Hepatocyte (in vitro differentiated cells): Measurements from ENCODE around the gene RIN3. TPM values are rescaled to one million over a fixed set of nuclear protein-coding genes. Genes with fewer than 3 reads are reported as not detected.

Experiments used
- DNase-seq: peaks from one replicate; pipeline ENCODE4 v3.0.0-alpha.2; 2016; ENCODE audit warnings: low spot score
- H2AFZ ChIP-seq: fragments of 200-600 bp; sonication (generic); 2 replicates; pipeline ENCODE4 v1.6.0; 2016; ENCODE audit warnings: antibody characterized with exemption, mild to moderate bottlenecking
- H3K27ac ChIP-seq: fragments of 200-600 bp; sonication (generic); 2 replicates; pipeline ENCODE4 v1.5.1; 2016; ENCODE audit warnings: mild to moderate bottlenecking
- H3K27me3 ChIP-seq: fragments of 200-600 bp; sonication (generic); 2 replicates; pipeline ENCODE4 v1.6.1; 2016
- H3K36me3 ChIP-seq: fragments of 200-600 bp; sonication (generic); replicated peaks from 2 replicates; pipeline ENCODE4 v1.5.1; 2016; ENCODE audit warnings: low read depth; ENCODE audit not compliant: insufficient read depth
- H3K4me1 ChIP-seq: fragments of 200-600 bp; sonication (generic); 2 replicates; pipeline ENCODE4 v1.5.1; 2016; ENCODE audit warnings: mild to moderate bottlenecking, moderate library complexity; ENCODE audit not compliant: insufficient read depth
- H3K4me2 ChIP-seq: fragments of 200-600 bp; sonication (generic); 2 replicates; pipeline ENCODE4 v1.6.0; 2016
- H3K4me3 ChIP-seq: fragments of 200-600 bp; sonication (generic); 2 replicates; pipeline ENCODE4 v1.5.1; 2016; ENCODE audit warnings: mild to moderate bottlenecking
- H3K79me2 ChIP-seq: fragments of 200-600 bp; sonication (generic); 2 replicates; pipeline ENCODE4 v1.6.0; 2017; ENCODE audit warnings: mild to moderate bottlenecking
- H3K9me2 ChIP-seq: fragments of 200-600 bp; sonication (generic); replicated peaks from 2 replicates; pipeline ENCODE4 v1.6.0; 2017; ENCODE audit warnings: mild to moderate bottlenecking; ENCODE audit not compliant: insufficient read depth
- H3K9me3 ChIP-seq: fragments of 200-600 bp; sonication (generic); 2 replicates; pipeline ENCODE4 v1.5.1; 2016; ENCODE audit warnings: low read depth, mild to moderate bottlenecking
- H4K20me1 ChIP-seq: fragments of 200-600 bp; sonication (generic); 2 replicates; pipeline ENCODE4 v1.6.0; 2016; ENCODE audit warnings: mild to moderate bottlenecking; ENCODE audit not compliant: insufficient read depth, poor library complexity, severe bottlenecking
- EZH2 ChIP-seq: fragments of 200-600 bp; sonication (generic); IDR thresholded peaks from 2 replicates; pipeline ENCODE4 v1.6.1; 2016; ENCODE audit warnings: antibody characterized with exemption, mild to moderate bottlenecking, borderline replicate concordance
- EZH2phosphoT487 ChIP-seq: fragments of 200-600 bp; sonication (generic); IDR thresholded peaks from one replicate; pipeline ENCODE4 v1.6.1; 2018; ENCODE audit warnings: antibody characterized with exemption, mild to moderate bottlenecking, low read depth, moderate library complexity; ENCODE audit not compliant: unreplicated experiment, severe bottlenecking
- WGBS: methylation state at CpG from one replicate; pipeline ENCODE4 v1.1.6; 2016; ENCODE audit warnings: low lambda C conversion rate; ENCODE audit errors: missing lambda C conversion rate; 5-methylcytosine and 5-hydroxymethylcytosine counted together
- polyA plus RNA-seq: library from polyadenylated mRNA; unstranded; fragments of >200 nt; fragmentation: Nextera tagmentation; extraction: Ambion mirVana; gene quantifications from 2 replicates; pipeline ENCODE4 v1.2.1, GENCODE V29; 2016
- total RNA-seq: library from RNA; depleted of rRNA; stranded (reverse); fragments of >200 nt; gene quantifications from 2 replicates; pipeline ENCODE4 v1.2.3, GENCODE V29; 2014
- TF ChIP-seq, protein P1 (sequence below): fragments of 200-600 bp; sonication (generic); IDR thresholded peaks from 2 replicates; pipeline ENCODE4 v1.5.1; 2016; ENCODE audit warnings: antibody characterized with exemption, mild to moderate bottlenecking; ENCODE audit not compliant: poor library complexity

Gene RIN3
- total and polyA plus RNA-seq, 2 experiments from 2014 or later = 4.2 to 11.8 TPM

- Histone ChIP-seq H2AFZ (no peak overlapping the region), H3K4me3 (no peak overlapping the region), H3K27ac (peak overlapping the region; percentile 79), H3K4me2 (peak overlapping the region; percentile 57), H3K27me3 (no peaks in the 10 kb centered on the region), H3K4me1 (peaks cover 14% of the 10 kb centered on the region), H3K79me2 (peaks cover 15% of the 10 kb centered on the region), H3K9me3 (no peaks in the 10 kb centered on the region), H4K20me1 (no peaks in the 10 kb centered on the region), H3K36me3 (no peaks in the 10 kb centered on the region), H3K9me2 (no peaks in the 10 kb centered on the region)
- WGBS = 61% methylated on average over 14 of the region's 14 CpGs
- TF ChIP-seq, protein P1, sequence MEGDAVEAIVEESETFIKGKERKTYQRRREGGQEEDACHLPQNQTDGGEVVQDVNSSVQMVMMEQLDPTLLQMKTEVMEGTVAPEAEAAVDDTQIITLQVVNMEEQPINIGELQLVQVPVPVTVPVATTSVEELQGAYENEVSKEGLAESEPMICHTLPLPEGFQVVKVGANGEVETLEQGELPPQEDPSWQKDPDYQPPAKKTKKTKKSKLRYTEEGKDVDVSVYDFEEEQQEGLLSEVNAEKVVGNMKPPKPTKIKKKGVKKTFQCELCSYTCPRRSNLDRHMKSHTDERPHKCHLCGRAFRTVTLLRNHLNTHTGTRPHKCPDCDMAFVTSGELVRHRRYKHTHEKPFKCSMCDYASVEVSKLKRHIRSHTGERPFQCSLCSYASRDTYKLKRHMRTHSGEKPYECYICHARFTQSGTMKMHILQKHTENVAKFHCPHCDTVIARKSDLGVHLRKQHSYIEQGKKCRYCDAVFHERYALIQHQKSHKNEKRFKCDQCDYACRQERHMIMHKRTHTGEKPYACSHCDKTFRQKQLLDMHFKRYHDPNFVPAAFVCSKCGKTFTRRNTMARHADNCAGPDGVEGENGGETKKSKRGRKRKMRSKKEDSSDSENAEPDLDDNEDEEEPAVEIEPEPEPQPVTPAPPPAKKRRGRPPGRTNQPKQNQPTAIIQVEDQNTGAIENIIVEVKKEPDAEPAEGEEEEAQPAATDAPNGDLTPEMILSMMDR = no peak
- TF ChIP-seq EZH2phosphoT487 = no peak
- no peak for TF ChIP-seq EZH2
- DNase-seq = peak; percentile 53
Measured at GRCh38 chr14:92724516-92725340, 211.1 kb downstream of the RIN3 start.

DNA sequence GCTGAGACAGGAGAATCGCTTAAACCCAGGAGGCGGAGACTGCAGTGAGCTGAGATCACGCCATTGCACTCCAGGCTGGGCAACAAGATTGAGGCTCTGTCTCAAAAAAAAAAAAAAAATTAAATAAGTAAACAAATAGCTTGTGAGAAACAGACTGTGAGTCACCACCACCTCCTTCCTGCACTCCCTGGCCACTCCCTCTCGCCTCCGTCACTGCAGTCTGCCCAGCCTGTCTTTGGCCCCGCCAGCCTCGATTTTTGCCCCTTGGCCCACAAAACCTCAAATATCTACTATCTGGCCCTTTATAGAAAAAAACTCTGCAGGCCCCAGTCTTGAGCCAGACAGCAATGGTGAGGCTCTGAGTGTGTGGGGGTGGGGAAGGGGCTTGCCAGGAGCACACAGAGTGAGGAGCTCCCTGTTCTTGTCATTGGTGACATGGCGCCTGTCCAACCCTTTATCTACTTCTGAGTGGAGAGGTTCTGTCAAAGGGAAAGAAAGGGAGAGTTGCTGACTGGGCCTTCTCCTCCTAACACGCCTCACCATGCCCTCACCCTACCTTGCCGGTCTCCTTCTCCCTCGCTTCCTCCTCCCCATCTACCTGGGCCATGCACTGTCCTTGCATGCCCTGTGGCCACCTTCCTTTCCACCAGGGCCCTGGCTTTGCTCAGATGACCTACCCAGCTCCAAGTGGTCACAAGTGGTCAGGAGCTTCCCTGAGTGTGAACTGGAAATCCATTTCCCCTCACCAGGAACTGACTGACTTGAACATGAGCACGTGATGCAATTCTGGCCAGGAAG lies 212.8 kb downstream of the RIN3 start:
- no peaks in the 10 kb centered on the region for H3K9me3 ChIP-seq
- H3K27me3 ChIP-seq = no peaks in the 10 kb centered on the region
- H3K79me2 ChIP-seq = peaks cover 9% of the 10 kb centered on the region
- no peaks in the 10 kb centered on the region for H3K9me2 ChIP-seq
- DNase-seq = peak; percentile 79
- peak overlapping the region; percentile 85 for H3K27ac ChIP-seq
- H3K4me3 ChIP-seq = no peak overlapping the region
- H3K36me3 ChIP-seq = no peaks in the 10 kb centered on the region
- H3K4me1 ChIP-seq = peaks cover 9% of the 10 kb centered on the region
- H4K20me1 ChIP-seq = no peaks in the 10 kb centered on the region
- H2AFZ ChIP-seq = no peak overlapping the region
- TF ChIP-seq EZH2phosphoT487 (no peak), EZH2 (no peak)
- TF ChIP-seq, protein P1 = no peak
- WGBS = 82% methylated on average over 12 of the region's 12 CpGs
- H3K4me2 ChIP-seq = no peak overlapping the region

DNA sequence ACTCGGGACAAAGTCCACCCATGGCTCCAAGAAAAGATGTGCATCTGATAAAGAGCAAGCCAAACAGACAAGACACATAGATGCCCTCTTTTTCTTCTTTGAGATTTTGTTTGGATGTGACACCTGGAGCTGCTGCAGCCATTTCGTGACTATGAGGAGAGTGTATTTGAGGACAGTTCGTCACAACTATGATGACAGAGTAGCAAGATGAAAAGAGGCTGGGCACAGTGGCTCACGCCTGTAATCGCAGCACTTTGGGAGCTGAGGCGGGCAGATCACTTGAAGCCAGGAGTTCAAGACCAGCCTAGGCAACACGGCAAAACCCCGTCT lies 213.3 kb downstream of the RIN3 start:
- no peak for TF ChIP-seq EZH2
- TF ChIP-seq EZH2phosphoT487 = no peak
- TF ChIP-seq, protein P1 = no peak
- Histone ChIP-seq H3K4me2 (no peak overlapping the region), H3K4me1 (peaks cover 9% of the 10 kb centered on the region), H3K27me3 (no peaks in the 10 kb centered on the region), H4K20me1 (no peaks in the 10 kb centered on the region), H2AFZ (no peak overlapping the region), H3K36me3 (no peaks in the 10 kb centered on the region), H3K9me3 (no peaks in the 10 kb centered on the region), H3K79me2 (peaks cover 9% of the 10 kb centered on the region), H3K9me2 (no peaks in the 10 kb centered on the region), H3K27ac (peak overlapping the region; percentile 85), H3K4me3 (no peak overlapping the region)
- DNase-seq = no peak
- WGBS = 96% methylated on average over 8 of the region's 8 CpGs
